GM12878 (cell line): ENCODE measurements around the gene PCCA. TPM values are rescaled to one million over a fixed set of nuclear protein-coding genes. Genes with fewer than 3 reads are reported as not detected.

Source experiments
- ATAC-seq: fragments of 200-7000 bp; cut with Tn5 transposase; 3 replicates; pipeline ENCODE4 v1.9.1; 2020; ENCODE audit warnings: mild to moderate bottlenecking, moderate library complexity
- BruUV-seq: library from RNA; stranded (reverse); fragments of 400-500 nt; replicated peaks from 2 replicates; lab custom pipeline; 2021; lab: Mats Ljungman, UMichigan
- CTCF ChIA-PET: fragments of 300-600 bp; sonication (Branson Sonifier 250); formaldehyde crosslinking; extraction: SDS; loops from one replicate; lab custom pipeline; 2021; ENCODE audit warnings: inconsistent platforms; lab: Yijun Ruan, JAX
- POLR2A ChIA-PET: fragments of 350-600 bp; formaldehyde crosslinking; extraction: SDS; loops from one replicate; lab custom pipeline; 2021; ENCODE audit warnings: inconsistent platforms; lab: Charles Lee
- RAD21 ChIA-PET: fragments of 300-600 bp; sonication (Branson Sonifier 250); formaldehyde crosslinking; loops from one replicate; lab custom pipeline; 2023; ENCODE audit warnings: antibody characterized with exemption; ENCODE audit not compliant: unreplicated experiment; lab: Charles Lee
- SMC1A ChIA-PET: fragments of 300-600 bp; sonication (Branson Sonifier 250); formaldehyde crosslinking; loops from one replicate; lab custom pipeline; 2023; ENCODE audit not compliant: unreplicated experiment, uncharacterized antibody; lab: Charles Lee
- DNase-seq: peaks from one replicate; pipeline ENCODE4 v3.0.0-alpha.2; 2011; ENCODE audit warnings: low read depth, low spot score
- FAIRE-seq: peaks from 3 replicates; lab custom pipeline; 2011; peaks lifted over from hg19 to GRCh38; lab: Jason Lieb, UNC
- H2AFZ ChIP-seq: 2 replicates; pipeline ENCODE4 v1.6.0; 2011; ENCODE audit warnings: low read depth, low read length, control low read depth; ENCODE audit not compliant: control insufficient read depth
- H3K27ac ChIP-seq: 2 replicates; pipeline ENCODE4 v1.5.1; 2011; ENCODE audit warnings: control low read depth; ENCODE audit not compliant: control insufficient read depth, insufficient read depth
- H3K27me3 ChIP-seq, 2 experiments: replicated peaks in 1 of 2; 2 replicates each; pipeline versions ENCODE4 v1.6.0 to v1.6.1; 2011; ENCODE audit warnings: low read length in 1 of 2; ENCODE audit not compliant: control insufficient read depth in 2 of 2, insufficient read depth in 2 of 2
- H3K36me3 ChIP-seq, 2 experiments: 2 replicates each; pipeline ENCODE4 v1.5.1; 2011; ENCODE audit warnings: low read length in 1 of 2; ENCODE audit not compliant: control insufficient read depth in 2 of 2, insufficient read depth in 2 of 2
- H3K4me1 ChIP-seq: 2 replicates; pipeline ENCODE4 v1.6.1; 2011; ENCODE audit warnings: mild to moderate bottlenecking, low read length, moderate library complexity, mixed read lengths; ENCODE audit not compliant: control insufficient read depth, insufficient read depth
- H3K4me2 ChIP-seq: 2 replicates; pipeline ENCODE4 v1.6.0; 2011; ENCODE audit warnings: control low read depth; ENCODE audit not compliant: control insufficient read depth, insufficient read depth
- H3K4me3 ChIP-seq: fragments of 200-600 bp; sonication (generic); 2 replicates; pipeline ENCODE4 v1.5.1; 2016
- H3K79me2 ChIP-seq: 2 replicates; pipeline ENCODE4 v1.6.0; 2011; ENCODE audit warnings: low read length; ENCODE audit not compliant: control insufficient read depth, insufficient read depth
- H3K9ac ChIP-seq: 2 replicates; pipeline ENCODE4 v1.8.0; 2011; ENCODE audit warnings: low read length, control low read depth, mixed read lengths; ENCODE audit not compliant: control insufficient read depth, insufficient read depth
- H3K9me3 ChIP-seq: replicated peaks from 3 replicates; pipeline ENCODE4 v1.5.1; 2011; ENCODE audit warnings: mild to moderate bottlenecking, low read length; ENCODE audit not compliant: control insufficient read depth, insufficient read depth
- H4K20me1 ChIP-seq: 2 replicates; pipeline ENCODE4 v1.6.0; 2011; ENCODE audit not compliant: control insufficient read depth, insufficient read depth
- CEBPB ChIP-seq, 2 experiments: fragments of 150-350 bp in 1 of 2; IDR thresholded peaks; 2 replicates each; pipeline ENCODE4 v1.6.1; 2012 to 2014; ENCODE audit warnings: low read depth in 2 of 2, low read length in 2 of 2, borderline replicate concordance in 1 of 2, inconsistent platforms in 1 of 2
- CHD4 ChIP-seq: fragments of 200-600 bp; sonication (generic); IDR thresholded peaks from 2 replicates; pipeline ENCODE4 v1.6.1; 2016; ENCODE audit warnings: mild to moderate bottlenecking
- E2F4 ChIP-seq: IDR thresholded peaks from 2 replicates; pipeline ENCODE4 v1.6.1; 2012; ENCODE audit warnings: low read depth, low read length, improper control_type of control experiment
- FOXK2 ChIP-seq: fragments of 450-650 bp; IDR thresholded peaks from 2 replicates; pipeline ENCODE4 v1.6.1; 2017; ENCODE audit warnings: mild to moderate bottlenecking, moderate library complexity
- IKZF1 ChIP-seq: fragments of 450-650 bp; conservative IDR thresholded peaks from 2 replicates; pipeline ENCODE4 v1.6.1; 2017; ENCODE audit warnings: antibody characterized with exemption, mild to moderate bottlenecking
- NFIC ChIP-seq: IDR thresholded peaks from 2 replicates; pipeline ENCODE4 v1.6.1; 2012; ENCODE audit warnings: low read depth, mild to moderate bottlenecking, inconsistent platforms, low read length, moderate library complexity
- NFYB ChIP-seq: IDR thresholded peaks from 2 replicates; pipeline ENCODE4 v1.6.1; 2011; ENCODE audit warnings: low read depth, mild to moderate bottlenecking, low read length, improper control_type of control experiment, moderate library complexity; ENCODE audit not compliant: insufficient read depth
- SUZ12 ChIP-seq: fragments of 200-600 bp; sonication (generic); IDR thresholded peaks from one replicate; pipeline ENCODE4 v1.6.1; 2018; ENCODE audit warnings: antibody characterized with exemption, mild to moderate bottlenecking; ENCODE audit not compliant: unreplicated experiment
- TCF7 ChIP-seq: IDR thresholded peaks from 2 replicates; pipeline ENCODE4 v1.6.1; 2014; ENCODE audit warnings: antibody characterized with exemption, borderline replicate concordance
- ZZZ3 ChIP-seq: IDR thresholded peaks from 2 replicates; pipeline ENCODE4 v1.6.1; 2011; ENCODE audit warnings: low read depth; ENCODE audit not compliant: control insufficient read depth, insufficient read length
- WGBS: methylation state at CpG from one replicate; pipeline ENCODE4 v1.1.6; 2016; ENCODE audit warnings: low lambda C conversion rate; ENCODE audit not compliant: insufficient replicate concordance, insufficient coverage; ENCODE audit errors: missing lambda C conversion rate; 5-methylcytosine and 5-hydroxymethylcytosine counted together
- in situ Hi-C: fragments of 300-500 bp; cut with MboI; formaldehyde crosslinking; loops from 9 replicates; pipeline ENCODE4 v1.14.3; 2018; ENCODE audit warnings: mixed read lengths
- intact Hi-C: fragments of 100-400 bp; cut with micrococcal nuclease; formaldehyde crosslinking; loops from one replicate; pipeline ENCODE4 v1.14.2; 2022; ENCODE audit not compliant: unreplicated experiment
- polyA plus RNA-seq, 11 experiments: library from polyadenylated mRNA; depleted of rRNA in 4 of 11; unstranded in 6 of 11; stranded (reverse) in 5 of 11; fragments of >200 nt; fragmentation: Nextera tagmentation in 4 of 11; fragmentation: Illumina TruSeq in 1 of 11; extraction: Ambion mirVana in 4 of 11; extraction: Trizol in 1 of 11; gene quantifications; 1 replicate in 1 of 11; 2 replicates in 10 of 11; pipeline versions ENCODE4 v1.2.1 to v1.2.3, GENCODE V29; 2011 to 2016; ENCODE audit warnings: inconsistent platforms in 2 of 11, missing spikeins in 2 of 11, low read depth in 1 of 11
- total RNA-seq, 4 experiments: library from RNA; depleted of rRNA in 3 of 4; stranded (reverse); fragments of >200 nt in 3 of 4; fragmentation: Illumina TruSeq in 1 of 4; extraction: Trizol in 1 of 4; gene quantifications; 2 replicates each; pipeline versions ENCODE4 v1.2.1 to v1.2.3, GENCODE V29; 2013 to 2021

The PCCA gene
- total and polyA plus RNA-seq, 10 of the 15 experiments (the other 5 are each of a cell fraction or from before 2014, with no cell fraction given) = 5.9 to 18.2 (median 12.4) TPM

GRCh38 chr13:100068133-100068931, 20.6 kb upstream of the PCCA start:
- H3K4me3 ChIP-seq = no peak overlapping the region
- no peak overlapping the region for H3K9ac ChIP-seq
- in situ Hi-C loops = no loop called here
- FAIRE-seq = no peak
- DNase-seq = no peak
- ChIA-PET RAD21 (no interaction called here), CTCF (interaction anchor here (0.6 kb wide), 1 partner anchor 1911 kb away, joined by 3 read pairs; no protein-coding TSS in a partner anchor), POLR2A (no interaction called here), SMC1A (no interaction called here)
- no peaks in the 10 kb centered on the region for H3K27me3 ChIP-seq
- no peaks in the 10 kb centered on the region for H4K20me1 ChIP-seq
- H2AFZ ChIP-seq = no peak overlapping the region
- H3K36me3 ChIP-seq = no peaks in the 10 kb centered on the region
- no peak for ATAC-seq
- no peaks in the 10 kb centered on the region for H3K79me2 ChIP-seq
- no peaks in the 10 kb centered on the region for H3K9me3 ChIP-seq
- H3K27ac ChIP-seq = no peak overlapping the region
- no peaks in the 10 kb centered on the region for H3K4me1 ChIP-seq
- intact Hi-C loops = no loop called here
- H3K4me2 ChIP-seq = no peak overlapping the region
- BruUV-seq = no TSS peak
- 89% methylated on average over 3 of the region's 3 CpGs for WGBS
- TF ChIP-seq NFIC (no peak), NFYB (no peak), IKZF1 (no peak), TCF7 (no peak)

- H3K4me2 ChIP-seq = no peak overlapping the region
- FAIRE-seq (no peak), DNase-seq (no peak), ATAC-seq (no peak)
- no TSS peak for BruUV-seq
- 91% methylated on average over 1 of the region's 1 CpG for WGBS
- H3K4me3 ChIP-seq = no peak overlapping the region
- no peak overlapping the region for H3K27ac ChIP-seq
- H3K9me3 ChIP-seq = no peaks in the 10 kb centered on the region
- no peaks in the 10 kb centered on the region for H3K79me2 ChIP-seq
- H3K36me3 ChIP-seq = no peaks in the 10 kb centered on the region
- intact Hi-C loops = no loop called here
- no peak for TF ChIP-seq CHD4
- no peak for TF ChIP-seq FOXK2
- no peak for TF ChIP-seq NFIC
- TF ChIP-seq E2F4 = no peak
- no peak for TF ChIP-seq CEBPB (IDR thresholded peaks at IDR 0.05; ENCODE audit: borderline replicate concordance in 1 of 2, low read depth in 2 of 2, low read length in 2 of 2)
- TF ChIP-seq ZZZ3 = no peak
- TF ChIP-seq SUZ12 = no peak
- ChIA-PET SMC1A (interaction anchor here (0.7 kb wide), 1 partner anchor 447 kb away, joined by 3 read pairs; no protein-coding TSS in a partner anchor), POLR2A (no interaction called here), RAD21 (no interaction called here), CTCF (interaction anchor here (0.8 kb wide), 1 partner anchor 232 kb away, joined by 3 read pairs; no protein-coding TSS in a partner anchor)
- in situ Hi-C loops = no loop called here
- H3K4me1 ChIP-seq = no peaks in the 10 kb centered on the region
- H3K9ac ChIP-seq = no peak overlapping the region
- no peaks in the 10 kb centered on the region for H3K27me3 ChIP-seq
- no peak overlapping the region for H2AFZ ChIP-seq
- H4K20me1 ChIP-seq = no peaks in the 10 kb centered on the region
Measured at GRCh38 chr13:100069278-100069677, 19.6 kb upstream of the PCCA start.
